Tibial artery (tissue), 4 donors: ENCODE results near the gene BARX1.

Experiments used
- DNase-seq, 2 donors: peaks; one replicate each; pipeline ENCODE4 v3.0.0-alpha.2; 2019
- H3K27ac ChIP-seq, 2 donors: fragments of 200-600 bp; sonication (generic) in 1 of 2; 1 replicate in 1 of 2; 2 replicates in 1 of 2; pipeline ENCODE4 v1.5.1; 2018 to 2019; ENCODE audit warnings: mild to moderate bottlenecking in 1 of 2
- H3K27me3 ChIP-seq, 2 donors: fragments of 200-600 bp; sonication (generic) in 1 of 2; one replicate each; pipeline versions ENCODE4 v1.5.1 to v1.6.0; 2016 to 2019
- H3K36me3 ChIP-seq, 3 donors: fragments of 200-600 bp; sonication (generic) in 2 of 3; one replicate each; pipeline ENCODE4 v1.5.1; 2016 to 2019; ENCODE audit warnings: mild to moderate bottlenecking in 2 of 3
- H3K4me1 ChIP-seq, 4 donors: fragments of 200-600 bp; sonication (generic) in 2 of 4; 1 replicate in 3 of 4; 2 replicates in 1 of 4; pipeline ENCODE4 v1.5.1; 2016 to 2019
- H3K4me3 ChIP-seq, 2 donors: fragments of 200-600 bp; sonication (generic) in 1 of 2; 1 replicate in 1 of 2; 2 replicates in 1 of 2; pipeline ENCODE4 v1.5.1; 2018 to 2019; ENCODE audit warnings: mild to moderate bottlenecking in 2 of 2
- H3K9me3 ChIP-seq, 3 donors: fragments of 200-600 bp; sonication (generic) in 1 of 3; one replicate each; pipeline ENCODE4 v1.5.1; 2016 to 2019
- CTCF ChIP-seq, 2 experiments: fragments of 200-600 bp in 1 of 2; fragments of 450-650 bp in 1 of 2; IDR thresholded peaks; one replicate each; pipeline ENCODE4 v1.5.1; 2017 to 2019; ENCODE audit warnings: antibody characterized with exemption in 2 of 2, mild to moderate bottlenecking in 1 of 2, moderate library complexity in 1 of 2
- intact Hi-C: fragments of 100-400 bp; cut with DNase I; formaldehyde crosslinking; loops from one replicate; pipeline ENCODE4 v1.15.0; 2023; ENCODE audit warnings: low total_unique reads

BARX1 gene

GRCh38 chr9:93955981-93956784 is 1.0 kb upstream of the BARX1 start:
- Histone ChIP-seq H3K4me3 (peak overlapping the region; percentile 34 to 51), H3K4me1 (peaks cover 0 to 76% (median 67%) of the 10 kb centered on the region in 4 donors), H3K27ac (no peak overlapping the region), H3K36me3 (no peaks in the 10 kb centered on the region), H3K27me3 (peaks cover 4 to 98% of the 10 kb centered on the region in 2 donors), H3K9me3 (no peaks in the 10 kb centered on the region)
- no peak for DNase-seq
- intact Hi-C loops, result no loop called here
- no peak for TF ChIP-seq CTCF (IDR thresholded peaks at IDR 0.05)

- H3K27me3 ChIP-seq, result peaks cover 4 to 98% of the 10 kb centered on the region in 2 donors
- H3K4me3 ChIP-seq, result peak overlapping the region; percentile 14 to 42
- H3K9me3 ChIP-seq, result no peaks in the 10 kb centered on the region
- no peak for DNase-seq
- no peaks in the 10 kb centered on the region for H3K36me3 ChIP-seq
- TF ChIP-seq CTCF (IDR thresholded peaks at IDR 0.05), result no peak
- intact Hi-C loops, result no loop called here
- peaks cover 0 to 71% (median 63%) of the 10 kb centered on the region in 4 donors for H3K4me1 ChIP-seq
- H3K27ac ChIP-seq, result no peak overlapping the region
These were observed 607 bp downstream of the BARX1 start for GRCh38 chr9:93954434-93955061.

- H3K27ac ChIP-seq, result no peak overlapping the region
- TF ChIP-seq CTCF (IDR thresholded peaks at IDR 0.05), result no peak
- peaks cover 4 to 98% of the 10 kb centered on the region in 2 donors for H3K27me3 ChIP-seq
- no peak overlapping the region for H3K4me3 ChIP-seq
- DNase-seq, result no peak
- intact Hi-C loops, result no loop called here
- no peaks in the 10 kb centered on the region for H3K36me3 ChIP-seq
- peaks cover 0 to 70% (median 56%) of the 10 kb centered on the region in 4 donors for H3K4me1 ChIP-seq
- H3K9me3 ChIP-seq, result no peaks in the 10 kb centered on the region
These were observed 1.4 kb downstream of the BARX1 start for GRCh38 chr9:93953496-93954433.

GRCh38 chr9:93952784-93953495 is 2.2 kb downstream of the BARX1 start:
- intact Hi-C loops, result no loop called here
- Histone ChIP-seq H3K27me3 (peaks cover 0 to 98% of the 10 kb centered on the region in 2 donors), H3K4me3 (no peak overlapping the region), H3K36me3 (no peaks in the 10 kb centered on the region), H3K27ac (no peak overlapping the region), H3K9me3 (no peaks in the 10 kb centered on the region), H3K4me1 (peaks cover 0 to 70% (median 53%) of the 10 kb centered on the region in 4 donors)
- no peak for DNase-seq
- no peak for TF ChIP-seq CTCF (IDR thresholded peaks at IDR 0.05)
